BE2C (cell line): ENCODE results near the gene SYNM.

ENCODE experiments used
- DNase-seq: peaks from one replicate; pipeline ENCODE4 v3.0.0-alpha.2; 2020
- H3K27me3 ChIP-seq: fragments of 250-450 bp; sonication (Bioruptor Pico); 2 replicates; pipeline ENCODE4 v1.5.1; 2020; ENCODE audit warnings: mild to moderate bottlenecking
- H3K36me3 ChIP-seq: fragments of 250-450 bp; sonication (Bioruptor Pico); 2 replicates; pipeline ENCODE4 v1.5.1; 2020; ENCODE audit warnings: mild to moderate bottlenecking
- H3K4me1 ChIP-seq: fragments of 250-450 bp; sonication (Bioruptor Pico); 2 replicates; pipeline ENCODE4 v1.5.1; 2020
- H3K4me3 ChIP-seq: 2 replicates; pipeline ENCODE4 v1.5.1; 2011; ENCODE audit warnings: low read depth, low read length
- H3K9me3 ChIP-seq: fragments of 250-450 bp; sonication (Bioruptor Pico); 2 replicates; pipeline ENCODE4 v1.5.1; 2020
- TF ChIP-seq, protein P1 (sequence below): IDR thresholded peaks from 2 replicates; pipeline ENCODE4 v1.5.1; 2012; ENCODE audit warnings: mild to moderate bottlenecking, low read depth, low read length

SYNM gene

DNA sequence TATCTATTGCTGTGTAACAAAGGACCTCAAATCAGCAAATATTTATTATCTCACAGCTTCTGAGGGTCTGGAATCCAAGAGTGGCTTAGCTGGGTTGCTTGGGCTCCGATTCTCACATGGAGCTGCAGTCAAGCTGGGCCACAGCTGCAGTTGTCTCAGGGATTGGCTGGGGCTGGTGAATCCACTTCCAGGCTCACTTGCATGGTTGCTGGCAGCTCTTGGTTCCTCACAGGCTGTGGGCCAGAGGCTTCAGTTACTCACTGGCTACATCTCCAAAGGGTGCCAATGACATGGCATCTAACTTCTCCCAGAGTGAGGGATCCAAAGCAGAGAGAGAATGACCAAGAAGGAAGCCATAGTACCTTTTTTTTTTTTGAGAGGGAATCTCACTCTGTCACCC is 13.9 kb upstream of the SYNM start:
- H3K27me3 ChIP-seq: no peaks in the 10 kb centered on the region
- H3K36me3 ChIP-seq: no peaks in the 10 kb centered on the region
- H3K9me3 ChIP-seq: no peaks in the 10 kb centered on the region
- H3K4me1 ChIP-seq: no peaks in the 10 kb centered on the region
- H3K4me3 ChIP-seq: no peak overlapping the region
- TF ChIP-seq, protein P1, sequence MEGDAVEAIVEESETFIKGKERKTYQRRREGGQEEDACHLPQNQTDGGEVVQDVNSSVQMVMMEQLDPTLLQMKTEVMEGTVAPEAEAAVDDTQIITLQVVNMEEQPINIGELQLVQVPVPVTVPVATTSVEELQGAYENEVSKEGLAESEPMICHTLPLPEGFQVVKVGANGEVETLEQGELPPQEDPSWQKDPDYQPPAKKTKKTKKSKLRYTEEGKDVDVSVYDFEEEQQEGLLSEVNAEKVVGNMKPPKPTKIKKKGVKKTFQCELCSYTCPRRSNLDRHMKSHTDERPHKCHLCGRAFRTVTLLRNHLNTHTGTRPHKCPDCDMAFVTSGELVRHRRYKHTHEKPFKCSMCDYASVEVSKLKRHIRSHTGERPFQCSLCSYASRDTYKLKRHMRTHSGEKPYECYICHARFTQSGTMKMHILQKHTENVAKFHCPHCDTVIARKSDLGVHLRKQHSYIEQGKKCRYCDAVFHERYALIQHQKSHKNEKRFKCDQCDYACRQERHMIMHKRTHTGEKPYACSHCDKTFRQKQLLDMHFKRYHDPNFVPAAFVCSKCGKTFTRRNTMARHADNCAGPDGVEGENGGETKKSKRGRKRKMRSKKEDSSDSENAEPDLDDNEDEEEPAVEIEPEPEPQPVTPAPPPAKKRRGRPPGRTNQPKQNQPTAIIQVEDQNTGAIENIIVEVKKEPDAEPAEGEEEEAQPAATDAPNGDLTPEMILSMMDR: no peak
- no peak for DNase-seq

DNA sequence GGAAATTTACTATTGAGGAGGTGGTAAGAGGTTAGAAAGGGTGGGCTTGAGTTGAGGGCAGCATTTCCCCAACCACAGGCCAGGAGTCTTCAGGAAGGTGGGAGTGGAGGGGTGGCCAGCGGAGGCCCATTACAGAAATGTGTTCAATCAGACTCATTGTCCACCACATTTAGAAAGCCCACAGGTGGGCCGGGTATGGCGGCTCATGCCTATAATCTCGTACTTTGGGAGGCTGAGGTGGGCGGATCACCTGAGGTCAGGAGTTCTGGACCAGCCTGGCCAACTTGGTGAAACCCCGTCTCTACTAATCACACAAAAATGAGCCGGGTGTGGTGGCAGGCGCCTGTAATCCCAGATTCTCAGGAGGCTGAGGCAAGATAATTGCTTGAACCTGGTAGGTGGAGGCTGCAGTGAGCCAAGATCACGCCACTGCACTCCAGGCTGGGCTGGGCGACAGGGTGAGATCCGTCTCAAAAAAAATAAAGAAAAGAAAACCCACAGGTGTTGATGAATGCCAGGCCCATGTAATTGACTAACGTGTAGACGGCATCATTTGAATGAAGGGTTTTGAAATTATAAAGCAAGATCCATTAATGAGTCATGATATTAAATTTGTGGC is 12.2 kb upstream of the SYNM start:
- no peaks in the 10 kb centered on the region for H3K27me3 ChIP-seq
- TF ChIP-seq, protein P1: no peak
- H3K4me3 ChIP-seq: no peak overlapping the region
- DNase-seq: no peak
- H3K36me3 ChIP-seq: no peaks in the 10 kb centered on the region
- H3K9me3 ChIP-seq: no peaks in the 10 kb centered on the region
- H3K4me1 ChIP-seq: no peaks in the 10 kb centered on the region

DNA sequence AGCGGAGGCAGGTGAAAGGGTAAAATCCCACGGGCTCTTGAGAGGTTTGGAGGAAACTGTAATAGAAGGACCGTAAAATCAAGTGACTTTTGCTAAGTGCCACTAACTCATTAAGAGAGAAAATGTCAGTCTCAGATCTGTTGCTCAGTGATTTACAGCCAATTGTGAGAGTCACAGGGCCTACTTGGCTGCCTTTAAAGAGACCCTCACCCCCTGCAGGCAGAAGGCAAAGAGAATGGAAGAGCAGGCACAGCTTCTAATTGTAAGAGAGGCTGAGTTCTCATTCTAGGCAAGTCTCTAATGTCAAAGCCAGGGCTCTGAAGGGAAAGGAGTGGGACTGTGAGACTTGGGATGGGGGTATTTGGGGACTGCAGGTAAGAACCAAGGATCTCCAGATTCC is 9.3 kb upstream of the SYNM start:
- Histone ChIP-seq H3K9me3 (no peaks in the 10 kb centered on the region), H3K27me3 (no peaks in the 10 kb centered on the region), H3K4me1 (no peaks in the 10 kb centered on the region), H3K4me3 (no peak overlapping the region), H3K36me3 (no peaks in the 10 kb centered on the region)
- no peak for DNase-seq
- TF ChIP-seq, protein P1: no peak

DNA sequence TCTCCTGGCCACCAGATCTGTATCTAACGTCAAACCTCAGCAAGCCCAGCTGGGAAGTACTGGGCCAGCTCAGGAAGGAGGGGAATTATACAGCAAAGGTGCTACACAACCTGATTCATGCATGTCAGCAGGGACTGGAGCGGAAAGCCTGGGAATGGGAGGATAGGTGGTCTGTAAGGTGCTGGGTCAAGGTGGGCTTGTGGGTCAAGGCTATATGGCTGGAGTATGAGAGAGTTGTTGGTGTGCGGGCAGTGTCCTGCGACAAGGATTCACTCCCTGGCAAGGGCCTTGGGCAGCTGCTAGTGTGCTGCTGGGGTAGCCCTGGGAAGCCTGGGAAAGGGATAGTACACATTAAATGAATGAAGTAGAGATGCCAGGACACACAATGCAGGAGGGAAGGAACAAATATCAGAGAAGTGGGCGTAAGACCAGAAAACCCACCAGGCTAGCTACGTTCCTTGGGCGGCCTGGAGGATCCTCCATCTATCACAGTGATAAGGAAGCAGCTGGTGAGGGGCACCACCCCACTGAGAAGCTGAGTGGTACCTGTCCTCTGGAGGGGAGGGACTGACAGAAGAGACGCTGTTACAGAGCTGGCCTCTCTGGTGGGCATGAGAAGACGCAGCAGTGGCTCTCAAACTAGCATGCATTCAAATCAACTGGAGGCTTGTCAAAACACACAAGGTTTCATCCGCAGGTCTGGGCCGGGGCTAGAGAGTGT is 8.5 kb upstream of the SYNM start:
- DNase-seq: no peak
- TF ChIP-seq, protein P1: no peak
- Histone ChIP-seq H3K4me1 (no peaks in the 10 kb centered on the region), H3K9me3 (no peaks in the 10 kb centered on the region), H3K4me3 (no peak overlapping the region), H3K27me3 (no peaks in the 10 kb centered on the region), H3K36me3 (no peaks in the 10 kb centered on the region)

DNA sequence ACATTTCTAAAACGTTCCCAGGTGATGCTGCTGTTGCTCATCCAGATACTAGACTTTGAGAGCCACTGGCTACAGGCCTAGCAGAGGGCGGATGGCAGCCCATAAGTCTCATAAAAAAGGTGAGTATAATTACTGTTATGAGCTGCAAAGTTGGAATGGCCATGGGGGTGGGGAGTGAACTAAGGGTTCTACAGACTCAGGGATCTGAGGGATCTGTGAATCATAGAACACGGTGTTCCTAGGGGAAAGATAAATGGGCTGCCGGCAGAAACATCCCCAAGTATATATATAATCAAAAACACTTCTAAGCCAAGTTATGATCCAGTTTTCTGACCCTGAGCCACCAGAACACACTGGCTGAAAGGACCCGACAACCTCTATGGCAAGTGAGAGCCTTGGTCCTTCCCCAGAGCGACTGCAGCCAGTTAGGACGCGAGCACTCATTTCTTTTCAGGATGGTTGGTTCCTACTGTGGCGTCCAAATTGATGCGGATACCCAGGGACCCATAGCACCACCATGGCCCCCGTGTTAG is 7.9 kb upstream of the SYNM start:
- TF ChIP-seq, protein P1: no peak
- Histone ChIP-seq H3K4me3 (no peak overlapping the region), H3K36me3 (no peaks in the 10 kb centered on the region), H3K27me3 (no peaks in the 10 kb centered on the region), H3K4me1 (no peaks in the 10 kb centered on the region), H3K9me3 (no peaks in the 10 kb centered on the region)
- no peak for DNase-seq
